Keratinocyte (primary cell): Measurements from ENCODE around the gene PAM16. TPM values are rescaled to one million over a fixed set of nuclear protein-coding genes. Genes with fewer than 3 reads are reported as not detected.

ENCODE experiments used
- DNase-seq: peaks from one replicate; pipeline ENCODE4 v3.0.0-alpha.2; 2011; ENCODE audit warnings: low read depth, missing footprints, low spot score
- FAIRE-seq: peaks from 2 replicates; lab custom pipeline; 2011; peaks lifted over from hg19 to GRCh38; lab: Jason Lieb, UNC
- H2AFZ ChIP-seq: 2 replicates; pipeline ENCODE4 v1.6.0; 2012; ENCODE audit warnings: low read length, control low read depth, inconsistent platforms; ENCODE audit not compliant: control insufficient read depth
- H3K27ac ChIP-seq: 2 replicates; pipeline ENCODE4 v1.5.1; 2011; ENCODE audit warnings: low read length; ENCODE audit not compliant: control insufficient read depth, insufficient read depth
- H3K27me3 ChIP-seq: 3 replicates; pipeline ENCODE4 v1.6.0; 2011; ENCODE audit warnings: low read length; ENCODE audit not compliant: control insufficient read depth, insufficient read depth; ENCODE audit errors: extremely low read depth
- H3K36me3 ChIP-seq, 2 experiments: 2 replicates in 1 of 2; 3 replicates in 1 of 2; pipeline ENCODE4 v1.5.1; 2011; ENCODE audit warnings: low read length in 2 of 2, mild to moderate bottlenecking in 1 of 2; ENCODE audit not compliant: control insufficient read depth in 2 of 2, insufficient read depth in 2 of 2; ENCODE audit errors: extremely low read depth in 1 of 2
- H3K4me1 ChIP-seq: 3 replicates; pipeline ENCODE4 v1.5.1; 2011; ENCODE audit warnings: low read length; ENCODE audit not compliant: control insufficient read depth, insufficient read depth; ENCODE audit errors: extremely low read depth
- H3K4me2 ChIP-seq: 3 replicates; pipeline ENCODE4 v1.6.0; 2011; ENCODE audit warnings: low read depth, low read length; ENCODE audit not compliant: control insufficient read depth, insufficient read depth; ENCODE audit errors: extremely low read depth
- H3K4me3 ChIP-seq, 3 experiments: fragments of 200-600 bp in 1 of 3; sonication (generic) in 1 of 3; 2 replicates in 2 of 3; 3 replicates in 1 of 3; pipeline ENCODE4 v1.5.1; 2011 to 2016; ENCODE audit warnings: low read length in 3 of 3, mild to moderate bottlenecking in 3 of 3, control low read depth in 2 of 3, inconsistent platforms in 1 of 3, low read depth in 1 of 3, mixed read lengths in 1 of 3, mixed run types in 1 of 3, moderate library complexity in 1 of 3; ENCODE audit not compliant: control insufficient read depth in 2 of 3, insufficient read depth in 2 of 3; ENCODE audit errors: extremely low read depth in 1 of 3
- H3K79me2 ChIP-seq: 2 replicates; pipeline ENCODE4 v1.6.0; 2012; ENCODE audit warnings: low read length; ENCODE audit not compliant: control insufficient read depth, insufficient read depth
- H3K9ac ChIP-seq: 3 replicates; pipeline ENCODE4 v1.6.0; 2011; ENCODE audit warnings: low read length; ENCODE audit not compliant: control insufficient read depth, insufficient read depth; ENCODE audit errors: extremely low read depth
- H3K9me1 ChIP-seq: 3 replicates; pipeline ENCODE4 v1.6.0; 2011; ENCODE audit warnings: low read length; ENCODE audit not compliant: control insufficient read depth, insufficient read depth; ENCODE audit errors: extremely low read depth
- H3K9me3 ChIP-seq: 2 replicates; pipeline ENCODE4 v1.5.1; 2012; ENCODE audit warnings: low read depth, low read length; ENCODE audit not compliant: control insufficient read depth
- H4K20me1 ChIP-seq: 3 replicates; pipeline ENCODE4 v1.6.0; 2011; ENCODE audit warnings: low read length; ENCODE audit not compliant: control insufficient read depth, insufficient read depth; ENCODE audit errors: extremely low read depth
- EZH2 ChIP-seq: IDR thresholded peaks from one replicate; pipeline ENCODE4 v1.6.1; 2012; ENCODE audit warnings: inconsistent platforms, mild to moderate bottlenecking, low read length, moderate library complexity
- dilution Hi-C: fragments of 300-500 bp; cut with MboI; formaldehyde crosslinking; loops from one replicate; pipeline ENCODE4 v1.7.0; 2020; ENCODE audit warnings: low sequenced_read_pairs; ENCODE audit not compliant: extremely low pct_ligation_motif_present
- polyA plus RNA-seq, 5 experiments: library from polyadenylated mRNA; depleted of rRNA in 3 of 5; stranded (reverse) in 3 of 5; stranded (forward) in 1 of 5; unstranded in 1 of 5; fragments of >200 nt; gene quantifications; 1 replicate in 1 of 5; 2 replicates in 3 of 5; 3 replicates in 1 of 5; pipeline versions ENCODE4 v1.2.1 to v1.2.3, GENCODE V29; 2011 to 2012; ENCODE audit warnings: missing spikeins in 2 of 5, low read depth in 1 of 5, low replicate concordance in 1 of 5
- TF ChIP-seq, protein P1 (sequence below), 3 experiments: IDR thresholded peaks in 1 of 3; conservative IDR thresholded peaks in 1 of 3; optimal IDR thresholded peaks in 1 of 3; 2 replicates in 2 of 3; 3 replicates in 1 of 3; pipeline versions ENCODE3 to v1.5.1; 2011; ENCODE audit warnings: low read length in 3 of 3, mild to moderate bottlenecking in 3 of 3, moderate library complexity in 2 of 3, control low read depth in 1 of 3, inconsistent platforms in 1 of 3; ENCODE audit not compliant: insufficient read depth in 2 of 3; ENCODE audit errors: extremely low read depth in 1 of 3

The PAM16 gene
- polyA plus RNA-seq, 1 donor (not counting 4 experiments of a cell fraction or from before 2014, with no cell fraction given): 32.7 TPM

DNA sequence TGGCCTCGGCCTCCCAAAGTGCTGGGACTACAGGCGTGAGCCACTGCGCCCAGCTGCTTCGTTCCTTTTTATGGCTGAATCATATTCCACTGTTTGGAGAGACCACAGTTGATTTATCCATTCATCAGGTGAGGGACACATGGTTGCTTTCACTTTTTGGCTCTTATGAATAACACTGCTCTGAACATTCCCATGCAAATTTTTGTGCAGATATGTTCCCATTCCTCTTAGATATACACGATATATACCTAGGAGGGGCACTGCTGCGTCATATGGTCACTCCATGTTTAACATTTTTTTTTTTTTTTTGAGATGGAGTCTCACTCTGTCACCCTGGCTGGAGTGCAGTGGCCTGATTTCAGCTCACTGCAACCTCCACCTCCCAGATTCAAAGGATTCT lies 49.2 kb downstream of the PAM16 start:
- Histone ChIP-seq H3K36me3 (no peaks in the 10 kb centered on the region), H3K4me3 (no peak overlapping the region), H3K9me1 (no peaks in the 10 kb centered on the region), H3K79me2 (no peaks in the 10 kb centered on the region), H3K9ac (no peak overlapping the region), H3K4me1 (peaks cover 27% of the 10 kb centered on the region), H4K20me1 (no peaks in the 10 kb centered on the region), H3K27me3 (no peaks in the 10 kb centered on the region), H3K27ac (no peak overlapping the region), H2AFZ (no peak overlapping the region), H3K9me3 (no peaks in the 10 kb centered on the region), H3K4me2 (no peak overlapping the region)
- DNase-seq (no peak), FAIRE-seq (no peak)
- no peak for TF ChIP-seq EZH2
- TF ChIP-seq, protein P1, sequence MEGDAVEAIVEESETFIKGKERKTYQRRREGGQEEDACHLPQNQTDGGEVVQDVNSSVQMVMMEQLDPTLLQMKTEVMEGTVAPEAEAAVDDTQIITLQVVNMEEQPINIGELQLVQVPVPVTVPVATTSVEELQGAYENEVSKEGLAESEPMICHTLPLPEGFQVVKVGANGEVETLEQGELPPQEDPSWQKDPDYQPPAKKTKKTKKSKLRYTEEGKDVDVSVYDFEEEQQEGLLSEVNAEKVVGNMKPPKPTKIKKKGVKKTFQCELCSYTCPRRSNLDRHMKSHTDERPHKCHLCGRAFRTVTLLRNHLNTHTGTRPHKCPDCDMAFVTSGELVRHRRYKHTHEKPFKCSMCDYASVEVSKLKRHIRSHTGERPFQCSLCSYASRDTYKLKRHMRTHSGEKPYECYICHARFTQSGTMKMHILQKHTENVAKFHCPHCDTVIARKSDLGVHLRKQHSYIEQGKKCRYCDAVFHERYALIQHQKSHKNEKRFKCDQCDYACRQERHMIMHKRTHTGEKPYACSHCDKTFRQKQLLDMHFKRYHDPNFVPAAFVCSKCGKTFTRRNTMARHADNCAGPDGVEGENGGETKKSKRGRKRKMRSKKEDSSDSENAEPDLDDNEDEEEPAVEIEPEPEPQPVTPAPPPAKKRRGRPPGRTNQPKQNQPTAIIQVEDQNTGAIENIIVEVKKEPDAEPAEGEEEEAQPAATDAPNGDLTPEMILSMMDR (optimal IDR thresholded peaks at IDR 0.05 in 1 of 3, IDR thresholded peaks at IDR 0.05 in 1 of 3, conservative IDR thresholded peaks at IDR 0.05 in 1 of 3; ENCODE audit: extremely low read depth in 1 of 3, insufficient read depth in 2 of 3, low read length in 3 of 3): no peak
- dilution Hi-C loops: no loop called here

GRCh38 chr16:4301177-4301576 lies 49.9 kb downstream of the PAM16 start:
- Histone ChIP-seq H3K79me2 (no peaks in the 10 kb centered on the region), H3K27ac (no peak overlapping the region), H3K36me3 (no peaks in the 10 kb centered on the region), H2AFZ (no peak overlapping the region), H3K4me3 (no peak overlapping the region), H3K4me2 (no peak overlapping the region), H3K9ac (no peak overlapping the region), H3K9me1 (no peaks in the 10 kb centered on the region), H4K20me1 (no peaks in the 10 kb centered on the region), H3K4me1 (peaks cover 24% of the 10 kb centered on the region), H3K9me3 (no peaks in the 10 kb centered on the region), H3K27me3 (no peaks in the 10 kb centered on the region)
- dilution Hi-C loops: no loop called here
- FAIRE-seq: no peak
- no peak for DNase-seq
- no peak for TF ChIP-seq EZH2
